Activated naive CD4-positive, alpha-beta T cell treated with anti-CD3 and anti-CD28 coated beads for 36 hours (primary cell): ENCODE measurements around the gene RAD51D. TPM values are rescaled to one million over a fixed set of nuclear protein-coding genes. Genes with fewer than 3 reads are reported as not detected.

Experiments
- CTCF ChIA-PET: fragments of 350-600 bp; sonication (Branson Sonifier 250); formaldehyde crosslinking; loops from one replicate; lab custom pipeline; 2021; ENCODE audit warnings: antibody characterized with exemption; lab: Charles Lee
- DNase-seq: peaks from one replicate; pipeline ENCODE4 v3.0.0-alpha.2; 2020
- H3K27ac Mint-ChIP-seq: one replicate; pipeline ENCODE4 v1.8.0; 2021; ENCODE audit warnings: mild to moderate bottlenecking, mixed read lengths
- H3K27me3 Mint-ChIP-seq: one replicate; pipeline ENCODE4 v1.8.0; 2021; ENCODE audit warnings: low read depth, mixed read lengths
- H3K36me3 Mint-ChIP-seq: one replicate; pipeline ENCODE4 v1.8.0; 2021; ENCODE audit warnings: low read depth, mixed read lengths
- H3K4me1 Mint-ChIP-seq: one replicate; pipeline ENCODE4 v1.8.0; 2021; ENCODE audit warnings: low read depth, mixed read lengths
- H3K4me3 Mint-ChIP-seq: one replicate; pipeline ENCODE4 v1.8.0; 2021; ENCODE audit warnings: mild to moderate bottlenecking, moderate library complexity, mixed read lengths
- H3K9me3 Mint-ChIP-seq: one replicate; pipeline ENCODE4 v1.8.0; 2021; ENCODE audit warnings: mixed read lengths
- intact Hi-C: fragments of 100-400 bp; cut with micrococcal nuclease; formaldehyde crosslinking; loops from one replicate; pipeline ENCODE4 v1.15.1; 2023
- total RNA-seq, 2 experiments: library from RNA; stranded (reverse); gene quantifications; one replicate each; pipeline ENCODE4 v1.2.3, GENCODE V29; 2021

The RAD51D gene
- total RNA-seq, 2 experiments from 2014 or later, result 31.5 to 33.0 TPM

DNA sequence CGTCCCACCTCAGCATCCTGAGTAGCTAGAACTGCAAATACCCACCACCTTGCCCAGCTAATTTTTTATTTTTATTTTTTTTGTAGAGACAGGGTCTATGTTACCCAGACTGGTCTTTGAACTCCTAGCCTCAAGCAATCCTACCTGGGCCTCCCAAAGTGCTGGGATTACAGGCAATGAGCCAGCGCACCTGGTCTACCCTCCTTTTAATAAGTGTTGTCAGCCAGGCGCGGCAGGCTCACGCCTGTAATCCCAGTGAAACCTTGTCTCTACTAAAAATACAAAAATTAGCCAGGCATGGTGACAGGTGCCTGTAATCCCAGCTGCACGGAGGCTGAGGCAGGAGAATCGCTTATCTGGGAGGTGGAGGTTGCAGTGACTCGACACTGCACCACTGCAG lies 75.5 kb downstream of the RAD51D start:
- H3K27ac Mint-ChIP-seq, result no peak overlapping the region
- peaks cover 53% of the 10 kb centered on the region for H3K4me1 Mint-ChIP-seq
- H3K36me3 Mint-ChIP-seq, result no peaks in the 10 kb centered on the region
- CTCF ChIA-PET, result interaction anchor here (0.9 to 1.9 kb wide), 3 partner anchors 21 to 45 kb away, joined by 3 to 5 read pairs (median 3); no protein-coding TSS in a partner anchor
- H3K4me3 Mint-ChIP-seq, result no peak overlapping the region
- intact Hi-C loops, result no loop called here
- H3K9me3 Mint-ChIP-seq, result no peaks in the 10 kb centered on the region
- H3K27me3 Mint-ChIP-seq, result no peaks in the 10 kb centered on the region
- DNase-seq, result no peak

Other genes with a start within 250 kb of the RAD51D start
- 1 to 10 TPM in 1 of 2 experiments, under 1 TPM in 1; 0.69 to 1.5 TPM for gene CCT6B, start 158.4 kb downstream of the RAD51D start, total RNA-seq
- gene ZNF830, start 158.3 kb downstream of the RAD51D start, total RNA-seq, result 10 to 100 TPM; 17.6 to 18.7 TPM
- 10 to 100 TPM; 47.3 to 47.5 TPM for gene LIG3, start 139.3 kb downstream of the RAD51D start, total RNA-seq
- gene RFFL, start 56.2 kb downstream of the RAD51D start, total RNA-seq, result 10 to 100 TPM; 17.8 to 18.2 TPM
- gene FNDC8, start 1.8 kb upstream of the RAD51D start, total RNA-seq, result not detected
- gene NLE1, start 22.4 kb upstream of the RAD51D start, total RNA-seq, result 10 to 100 TPM; 33.0 to 35.2 TPM
- gene UNC45B, start 28.0 kb upstream of the RAD51D start, total RNA-seq, result under 1 TPM; 0.05 to 0.15 TPM
- not detected for gene SLC35G3, start 74.5 kb upstream of the RAD51D start, total RNA-seq
- gene SLFN5, start 123.2 kb upstream of the RAD51D start, total RNA-seq, result 10 to 100 TPM; 34.1 to 35.0 TPM